Measurements from ENCODE around the gene SASH1.

SASH1 gene

DNA sequence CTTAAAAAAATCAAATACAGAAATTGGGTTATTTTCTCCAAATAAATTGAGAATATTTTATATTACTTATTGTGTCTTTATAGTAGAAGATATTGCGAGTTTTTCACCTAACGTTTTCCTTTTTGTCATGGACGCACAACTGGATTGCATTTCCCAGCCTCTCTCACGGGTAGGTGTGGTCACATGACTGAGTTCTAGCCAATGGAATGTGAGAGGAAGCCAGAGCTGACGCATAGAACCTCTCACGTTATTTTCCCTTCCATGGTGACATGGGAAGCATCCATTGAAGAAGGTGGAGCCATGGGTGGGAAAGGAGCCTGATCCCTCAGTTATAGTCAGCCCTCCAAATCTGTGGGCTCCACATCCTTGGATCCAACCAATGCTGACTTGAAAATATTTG, 248.2 kb downstream of the SASH1 start:
- peaks cover 0 to 8% (median 5%) of the 10 kb centered on the region in 3 donors for H3K9me3 ChIP-seq
- DNase-seq = no peak
- peaks cover 0 to 5% (median 0%) of the 10 kb centered on the region in 4 donors for H3K4me1 ChIP-seq
- intact Hi-C loops (cut with DNase I; ENCODE audit: low total_unique reads) = no loop called here
- H3K36me3 ChIP-seq = no peaks in the 10 kb centered on the region
- no peaks in the 10 kb centered on the region for H3K27me3 ChIP-seq
- H3K4me3 ChIP-seq = no peak overlapping the region
- TF ChIP-seq, protein P1, sequence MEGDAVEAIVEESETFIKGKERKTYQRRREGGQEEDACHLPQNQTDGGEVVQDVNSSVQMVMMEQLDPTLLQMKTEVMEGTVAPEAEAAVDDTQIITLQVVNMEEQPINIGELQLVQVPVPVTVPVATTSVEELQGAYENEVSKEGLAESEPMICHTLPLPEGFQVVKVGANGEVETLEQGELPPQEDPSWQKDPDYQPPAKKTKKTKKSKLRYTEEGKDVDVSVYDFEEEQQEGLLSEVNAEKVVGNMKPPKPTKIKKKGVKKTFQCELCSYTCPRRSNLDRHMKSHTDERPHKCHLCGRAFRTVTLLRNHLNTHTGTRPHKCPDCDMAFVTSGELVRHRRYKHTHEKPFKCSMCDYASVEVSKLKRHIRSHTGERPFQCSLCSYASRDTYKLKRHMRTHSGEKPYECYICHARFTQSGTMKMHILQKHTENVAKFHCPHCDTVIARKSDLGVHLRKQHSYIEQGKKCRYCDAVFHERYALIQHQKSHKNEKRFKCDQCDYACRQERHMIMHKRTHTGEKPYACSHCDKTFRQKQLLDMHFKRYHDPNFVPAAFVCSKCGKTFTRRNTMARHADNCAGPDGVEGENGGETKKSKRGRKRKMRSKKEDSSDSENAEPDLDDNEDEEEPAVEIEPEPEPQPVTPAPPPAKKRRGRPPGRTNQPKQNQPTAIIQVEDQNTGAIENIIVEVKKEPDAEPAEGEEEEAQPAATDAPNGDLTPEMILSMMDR (IDR thresholded peaks at IDR 0.05) = no peak
- no peak overlapping the region for H3K27ac ChIP-seq

- intact Hi-C loops (cut with DNase I; ENCODE audit: low total_unique reads) = no loop called here
- Histone ChIP-seq H3K27ac (no peak overlapping the region), H3K4me1 (peaks cover 0 to 5% (median 0%) of the 10 kb centered on the region in 4 donors), H3K9me3 (peaks cover 0 to 8% (median 0%) of the 10 kb centered on the region in 3 donors), H3K4me3 (no peak overlapping the region), H3K27me3 (no peaks in the 10 kb centered on the region), H3K36me3 (no peaks in the 10 kb centered on the region)
- no peak for DNase-seq
- TF ChIP-seq, protein P1 (IDR thresholded peaks at IDR 0.05) = no peak
Measured at GRCh38 chr6:148591656-148592055, 249.0 kb downstream of the SASH1 start.

DNA sequence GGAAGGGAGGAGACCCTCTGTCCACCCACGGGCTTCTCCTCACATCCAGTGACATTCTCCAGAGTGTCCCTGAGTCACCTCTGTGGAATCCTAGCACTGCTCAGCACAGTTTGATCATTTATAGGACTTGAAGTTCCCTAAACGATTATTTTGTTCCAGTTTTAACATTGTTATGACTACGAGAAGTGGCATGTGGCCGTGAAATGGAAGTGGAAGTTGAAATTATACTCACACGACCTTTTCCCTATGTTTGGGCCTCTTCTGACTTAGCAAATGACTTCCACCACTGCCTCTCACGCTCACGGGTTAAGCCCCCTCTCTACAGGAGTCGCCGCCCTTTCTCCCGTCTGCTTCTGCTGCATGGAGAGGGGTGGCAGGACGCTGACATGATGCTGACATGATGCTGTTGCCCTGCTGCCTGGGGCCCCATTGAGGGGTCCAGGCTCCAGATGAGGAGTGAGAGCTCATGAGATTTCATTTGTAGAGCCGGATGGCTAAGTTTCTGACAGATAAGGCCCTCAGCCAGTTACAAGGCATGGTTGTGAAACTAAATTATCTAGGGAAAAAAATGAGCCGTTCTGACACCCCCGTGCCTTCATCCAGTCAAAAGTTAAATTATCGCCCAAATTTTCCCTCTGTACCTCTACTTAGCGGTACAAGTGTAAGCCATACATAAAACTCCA, 250.6 kb downstream of the SASH1 start:
- peaks cover 0 to 5% (median 0%) of the 10 kb centered on the region in 4 donors for H3K4me1 ChIP-seq
- H3K36me3 ChIP-seq = no peaks in the 10 kb centered on the region
- peaks cover 0 to 8% (median 0%) of the 10 kb centered on the region in 3 donors for H3K9me3 ChIP-seq
- intact Hi-C loops (cut with DNase I; ENCODE audit: low total_unique reads) = no loop called here
- no peaks in the 10 kb centered on the region for H3K27me3 ChIP-seq
- H3K4me3 ChIP-seq = no peak overlapping the region
- TF ChIP-seq, protein P1 (IDR thresholded peaks at IDR 0.05) = no peak
- DNase-seq = no peak
- no peak overlapping the region for H3K27ac ChIP-seq

- H3K4me3 ChIP-seq = no peak overlapping the region
- H3K9me3 ChIP-seq = peaks cover 0 to 8% (median 0%) of the 10 kb centered on the region in 3 donors
- intact Hi-C loops (cut with DNase I; ENCODE audit: low total_unique reads) = no loop called here
- peaks cover 0 to 5% (median under 1%) of the 10 kb centered on the region in 4 donors for H3K4me1 ChIP-seq
- H3K36me3 ChIP-seq = no peaks in the 10 kb centered on the region
- no peak overlapping the region for H3K27ac ChIP-seq
- no peak for DNase-seq
- no peaks in the 10 kb centered on the region for H3K27me3 ChIP-seq
- TF ChIP-seq, protein P1 (IDR thresholded peaks at IDR 0.05) = no peak
Measured at GRCh38 chr6:148593813-148594170, 251.2 kb downstream of the SASH1 start.

GRCh38 chr6:148595550-148595949, 252.9 kb downstream of the SASH1 start:
- TF ChIP-seq, protein P1 (IDR thresholded peaks at IDR 0.05) = no peak
- no peak overlapping the region for H3K4me3 ChIP-seq
- intact Hi-C loops (cut with DNase I; ENCODE audit: low total_unique reads) = no loop called here
- no peaks in the 10 kb centered on the region for H3K9me3 ChIP-seq
- DNase-seq = no peak
- no peaks in the 10 kb centered on the region for H3K36me3 ChIP-seq
- peaks cover 0 to 6% (median 2%) of the 10 kb centered on the region in 4 donors for H3K4me1 ChIP-seq
- H3K27ac ChIP-seq = no peak overlapping the region
- H3K27me3 ChIP-seq = no peaks in the 10 kb centered on the region

Data from tibial artery (tissue), 4 donors.